HG03064 (cell line): ENCODE results near the gene ZFTA.
"Not testable (repeated sequence)": the region's sequence is repeated elsewhere in the genome, so short reads cannot be mapped to it uniquely, and the experiment has no call there.

Experiments
- ATAC-seq: cut with Tn5 transposase; IDR thresholded peaks from one replicate; pipeline ENCODE4 v1.9.1; 2021; ENCODE audit warnings: low read depth; ENCODE audit not compliant: unreplicated experiment

The ZFTA gene

DNA sequence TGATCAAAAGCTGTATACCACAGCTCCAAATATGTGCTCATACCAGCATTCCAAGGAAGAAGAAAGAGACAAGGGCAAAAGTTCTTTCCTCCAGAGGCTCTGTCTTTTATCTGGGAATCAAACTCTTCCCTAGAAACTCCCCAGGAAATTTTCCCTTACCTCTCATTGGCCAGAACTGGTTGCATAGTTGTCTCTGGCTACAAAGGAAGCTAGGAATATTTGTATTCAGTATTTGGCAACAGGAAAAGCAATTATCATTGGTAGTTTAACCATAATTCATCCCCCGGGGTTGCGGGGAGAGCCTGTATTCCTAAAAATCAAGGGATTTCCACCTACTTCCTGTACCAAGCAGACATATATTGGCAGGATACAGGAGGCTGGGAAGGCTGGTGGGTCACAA is 10.5 kb upstream of the ZFTA start:
- no peak for ATAC-seq

DNA sequence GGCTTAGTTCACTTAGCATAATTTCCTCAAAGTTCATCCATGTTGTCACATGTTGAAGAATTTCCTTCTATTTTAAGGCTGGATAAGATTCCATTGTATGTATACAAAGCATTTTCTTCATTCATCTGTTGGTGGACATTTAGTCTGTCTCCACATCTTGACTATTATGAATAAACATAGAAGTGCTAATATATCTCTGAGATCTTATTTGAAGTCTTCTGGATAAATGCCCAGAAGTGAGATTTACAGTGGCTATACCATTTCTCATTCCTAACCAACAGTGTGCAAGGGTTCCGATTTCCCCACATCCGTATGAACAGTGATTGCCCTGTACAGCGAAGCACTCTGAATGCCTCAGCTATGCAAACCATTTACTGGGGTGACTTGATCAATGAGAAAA is 6.6 kb upstream of the ZFTA start:
- no peak for ATAC-seq

DNA sequence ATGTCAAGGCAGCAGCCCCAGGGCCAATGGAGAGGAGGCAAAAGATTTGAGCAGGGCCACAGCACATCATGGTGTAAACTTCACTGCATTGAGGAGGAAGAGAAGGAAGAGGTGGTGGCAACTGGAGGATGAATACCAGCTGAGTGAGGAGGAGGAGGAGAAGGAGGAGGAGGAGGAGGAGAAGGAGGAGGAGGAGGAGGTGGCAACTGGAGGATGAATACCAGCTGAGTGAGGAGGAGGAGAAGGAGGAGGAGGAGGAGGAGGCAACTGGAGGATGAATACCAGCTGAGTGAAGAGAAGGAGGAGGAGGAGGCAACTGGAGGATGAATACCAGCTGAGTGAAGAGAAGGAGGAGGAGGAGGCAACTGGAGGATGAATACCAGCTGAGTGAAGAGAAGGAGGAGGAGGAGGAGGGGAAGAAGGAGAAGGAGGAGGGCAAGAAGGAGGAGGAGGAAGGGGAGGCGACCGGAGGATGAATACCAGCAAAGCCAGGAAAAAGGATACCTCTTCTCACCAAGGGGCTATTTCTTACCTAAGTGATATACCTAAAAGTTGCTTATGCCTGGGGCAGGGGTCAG is 3.3 kb upstream of the ZFTA start:
- ATAC-seq: not testable (repeated sequence)

DNA sequence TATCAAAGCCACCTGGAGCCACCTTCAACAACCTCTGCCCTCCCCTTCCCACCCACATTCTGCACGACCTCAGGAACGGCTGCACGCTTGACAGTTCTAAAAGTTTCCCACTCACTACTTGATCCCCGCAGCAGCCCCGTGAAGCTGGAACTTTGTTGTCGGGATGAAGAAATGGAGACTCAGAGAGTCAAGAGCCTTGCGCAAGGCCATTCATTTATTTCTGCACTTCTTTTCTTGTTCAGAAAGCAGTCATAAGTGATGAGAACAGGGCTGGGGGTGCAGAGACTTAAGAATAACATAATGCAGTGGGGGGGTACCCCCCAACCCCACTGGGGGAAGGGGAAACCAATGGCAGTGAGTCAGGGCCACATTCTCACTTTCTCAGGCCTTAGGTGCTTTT is 2.2 kb upstream of the ZFTA start:
- no peak for ATAC-seq

DNA sequence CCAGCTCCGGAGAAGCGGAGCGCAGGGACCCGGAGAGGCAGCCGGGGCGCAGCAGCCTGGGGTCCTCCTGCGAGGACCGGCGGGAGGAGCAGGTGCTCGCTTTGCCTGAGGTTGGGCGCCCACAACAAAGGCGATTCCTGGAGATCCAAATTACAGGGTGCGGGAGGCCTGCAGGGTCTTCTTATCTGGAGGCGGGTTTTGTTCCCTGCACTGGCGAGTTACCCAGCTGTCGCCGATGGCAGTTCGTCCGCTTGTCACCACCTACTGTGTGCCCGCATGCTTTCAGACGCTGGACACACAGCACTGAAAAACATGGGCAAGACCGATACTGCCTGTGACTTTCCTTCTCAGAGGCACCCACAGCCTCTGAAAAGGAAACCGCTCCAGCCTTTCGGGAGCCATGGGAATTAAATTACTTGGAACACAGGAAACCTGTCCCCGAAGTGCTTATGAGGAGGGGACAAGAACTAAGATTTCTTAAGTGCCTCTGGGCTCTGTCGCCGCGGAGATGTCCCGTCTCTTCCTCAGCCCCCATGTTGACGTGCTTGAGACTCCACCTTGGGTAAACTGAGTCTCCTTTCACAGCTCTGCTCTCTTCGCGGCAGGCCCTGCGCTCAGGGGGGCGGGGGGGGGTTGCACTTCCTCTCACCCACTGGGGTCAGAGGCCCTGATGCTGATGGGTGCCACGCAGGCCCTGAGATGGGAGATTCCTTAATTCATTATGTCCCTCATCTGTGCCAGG is 1.3 kb upstream of the ZFTA start:
- no peak for ATAC-seq

DNA sequence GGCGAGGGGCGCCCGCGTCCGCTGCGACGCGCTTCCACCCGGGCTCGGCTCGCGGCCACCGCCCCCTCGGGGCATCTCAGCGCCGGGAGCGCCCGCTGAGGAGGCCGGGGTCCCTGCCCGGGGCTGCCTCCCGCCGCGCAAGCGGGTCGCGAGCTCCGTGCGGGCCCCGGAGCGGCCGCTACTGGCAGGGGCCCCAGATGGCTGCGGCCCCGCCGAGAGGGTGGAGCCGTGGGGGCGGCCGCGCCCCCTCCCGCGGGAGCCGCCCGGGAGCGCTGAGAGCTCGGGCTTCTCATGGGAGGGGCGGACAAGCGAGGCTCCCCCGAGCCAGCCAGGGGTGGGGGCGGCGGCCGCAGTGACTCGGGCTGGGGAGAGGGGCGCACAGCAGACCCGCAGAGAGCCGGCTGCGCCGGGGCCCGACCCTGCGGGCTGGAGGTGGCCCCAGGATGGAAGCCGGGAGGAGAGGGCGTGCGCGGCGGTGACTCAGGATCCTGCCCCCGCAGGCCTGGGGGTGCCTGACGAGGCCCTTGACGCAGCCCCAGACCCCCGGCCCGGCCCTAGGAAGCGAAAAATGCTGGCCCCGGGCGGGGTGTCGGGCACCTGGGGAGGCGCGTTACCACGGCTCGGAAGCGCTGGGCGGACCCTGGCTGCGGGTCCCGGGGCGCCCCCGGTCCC is 603 bp upstream of the ZFTA start:
- no peak for ATAC-seq

DNA sequence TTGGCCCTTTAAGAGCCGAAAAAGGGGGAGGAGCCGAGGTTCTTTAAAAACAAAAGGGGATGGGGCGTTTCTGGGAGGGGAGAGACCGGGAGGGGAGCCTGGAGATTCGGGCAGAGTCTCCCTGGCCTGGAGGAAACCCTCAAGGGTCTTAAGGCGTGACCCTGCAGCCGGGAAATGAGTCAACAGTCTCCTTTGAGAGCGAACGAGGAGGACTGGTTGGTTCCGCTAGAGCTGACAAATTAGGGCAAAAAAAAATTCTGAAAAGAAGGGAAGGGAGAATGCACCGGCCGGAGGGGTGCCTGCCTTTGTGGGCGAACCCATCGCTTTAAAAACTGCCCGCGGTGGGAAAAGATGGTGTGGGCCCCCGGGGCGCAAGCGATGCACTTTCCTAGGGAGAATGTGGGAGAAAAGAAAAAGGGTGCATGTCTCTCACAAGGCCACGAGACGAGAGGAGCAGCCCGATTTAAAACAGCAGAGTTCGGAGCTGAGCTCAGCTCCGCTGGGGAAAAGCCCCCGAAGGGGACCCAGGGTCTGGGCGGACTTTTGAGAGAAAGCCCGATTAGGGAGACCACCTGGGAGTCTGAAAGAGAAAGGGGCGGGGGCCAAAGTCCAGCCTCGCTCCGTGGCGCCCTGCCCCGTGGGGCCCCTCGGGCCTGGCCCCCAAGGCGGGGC is 874 bp downstream of the ZFTA start:
- ATAC-seq: no peak

DNA sequence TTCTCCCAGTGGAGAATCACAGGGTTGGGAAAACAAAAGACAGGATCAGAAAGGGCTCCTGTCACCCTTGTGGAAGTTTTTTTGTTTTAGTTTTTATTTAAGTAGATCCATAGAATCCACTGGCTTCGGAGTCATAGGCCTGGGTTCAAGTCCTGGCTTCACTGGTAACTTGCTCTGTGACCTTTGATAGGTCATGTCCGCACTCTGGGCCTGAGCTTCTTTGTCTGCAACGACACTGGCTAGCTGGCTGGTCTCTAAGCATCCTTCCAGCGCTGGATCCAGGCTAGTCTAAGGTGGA is 1.4 kb downstream of the ZFTA start:
- ATAC-seq: no peak

DNA sequence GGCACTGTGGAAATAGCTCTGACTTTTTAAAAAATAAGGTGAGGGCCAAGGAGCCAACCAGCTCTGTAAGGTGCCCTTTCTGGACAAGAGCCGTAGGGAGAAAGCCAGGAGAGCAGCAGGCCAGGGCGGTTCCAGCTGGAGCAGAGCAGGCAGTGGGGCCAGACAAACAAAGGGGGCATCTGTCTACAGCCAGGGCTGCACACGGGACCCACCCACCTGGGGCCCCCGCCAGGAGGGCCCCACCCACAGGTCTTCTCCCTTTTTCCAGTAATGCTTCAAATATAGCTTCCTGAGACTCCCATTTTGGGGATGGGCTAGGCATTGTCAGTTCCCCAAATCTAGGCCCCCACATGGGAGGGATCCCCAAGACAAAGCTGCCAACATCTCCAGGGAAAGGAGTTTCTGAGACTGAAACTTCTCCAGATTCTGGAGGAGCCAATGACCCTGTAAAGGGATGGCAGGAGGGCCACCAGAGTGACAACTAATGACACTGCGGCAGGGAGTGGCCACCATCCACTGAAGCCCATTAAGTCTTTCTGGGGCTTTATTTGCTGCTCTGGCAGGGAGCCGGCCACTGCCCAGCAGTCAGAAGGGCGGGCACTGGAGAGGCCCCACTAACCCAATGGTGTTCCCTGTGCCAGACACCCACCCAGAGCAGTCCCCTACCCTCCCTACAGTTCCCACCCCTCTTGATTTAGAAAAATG is 1.9 kb downstream of the ZFTA start:
- ATAC-seq: no peak

DNA sequence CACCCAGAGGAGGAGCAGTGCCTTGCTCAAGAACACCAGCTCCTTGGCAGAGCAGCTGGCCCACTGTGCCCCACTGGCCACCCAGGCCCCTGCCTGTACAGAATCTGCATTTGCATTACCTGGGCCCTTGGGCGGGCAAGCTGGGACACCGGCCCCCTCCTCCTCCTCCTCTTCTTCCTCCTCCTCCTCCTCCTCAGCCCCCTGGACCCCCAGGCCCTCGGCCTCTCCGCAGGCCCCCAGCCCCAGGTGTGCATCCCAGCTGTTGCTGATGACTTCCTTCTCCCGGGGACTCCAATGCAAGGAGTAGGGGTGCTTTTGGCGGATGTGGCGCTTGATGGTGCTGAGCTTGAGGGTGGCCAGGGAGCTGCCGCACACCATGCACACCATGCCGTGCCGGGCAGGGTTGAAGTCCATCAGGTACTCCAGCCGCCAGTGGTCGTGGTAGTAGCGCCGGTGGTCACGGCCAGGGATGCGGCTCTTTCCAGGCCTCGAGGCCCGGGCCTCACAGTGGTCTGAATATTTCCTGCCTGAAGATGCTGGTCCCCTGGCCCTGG is 2.8 kb downstream of the ZFTA start:
- ATAC-seq: no peak

DNA sequence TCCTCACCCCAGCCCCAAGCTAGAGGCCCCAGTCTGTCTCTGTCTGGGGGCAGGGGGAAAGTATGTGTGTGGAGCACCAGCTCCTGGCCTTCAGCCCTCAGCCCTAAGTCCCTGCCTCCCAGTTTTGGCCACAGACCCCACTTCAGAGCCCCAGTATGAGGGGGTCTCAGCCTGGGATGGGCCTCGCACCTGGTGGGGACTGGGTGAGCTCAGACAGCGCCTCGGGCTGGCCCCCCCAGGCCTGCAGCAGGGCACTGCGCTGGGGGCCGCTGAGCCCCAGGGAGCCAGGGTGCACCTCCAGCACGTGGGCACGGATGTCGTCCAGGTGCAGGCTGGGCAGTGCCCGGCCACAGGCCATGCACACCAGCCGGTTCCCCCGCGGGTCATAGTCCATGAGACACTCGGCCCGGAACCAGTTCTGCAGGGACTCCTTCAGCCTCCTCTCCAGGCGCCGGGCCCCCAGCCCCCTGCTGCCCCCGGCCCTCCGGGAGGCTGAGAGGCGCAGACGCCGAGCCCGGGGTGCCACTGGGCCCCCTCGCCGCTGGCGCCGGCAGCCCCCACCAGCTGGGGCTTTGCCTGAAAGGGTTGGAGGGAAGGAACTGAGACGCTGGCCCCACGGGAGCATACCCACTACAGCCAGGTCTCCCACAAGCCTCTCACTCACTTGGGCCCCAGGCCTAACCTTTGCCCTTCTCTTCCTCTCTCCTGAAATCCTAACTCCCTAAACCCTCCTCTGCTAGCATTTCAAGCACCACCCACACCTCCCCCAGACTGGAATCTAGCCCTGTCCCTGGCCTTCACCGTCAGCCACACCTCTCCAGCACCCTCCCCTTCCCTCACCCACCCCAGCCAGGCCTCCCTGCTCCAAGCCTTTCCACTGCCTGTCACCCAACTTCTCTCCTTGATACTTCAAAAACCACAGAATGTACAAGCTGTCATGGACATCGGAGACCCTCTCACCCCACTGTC is 3.6 kb downstream of the ZFTA start:
- ATAC-seq: no peak

DNA sequence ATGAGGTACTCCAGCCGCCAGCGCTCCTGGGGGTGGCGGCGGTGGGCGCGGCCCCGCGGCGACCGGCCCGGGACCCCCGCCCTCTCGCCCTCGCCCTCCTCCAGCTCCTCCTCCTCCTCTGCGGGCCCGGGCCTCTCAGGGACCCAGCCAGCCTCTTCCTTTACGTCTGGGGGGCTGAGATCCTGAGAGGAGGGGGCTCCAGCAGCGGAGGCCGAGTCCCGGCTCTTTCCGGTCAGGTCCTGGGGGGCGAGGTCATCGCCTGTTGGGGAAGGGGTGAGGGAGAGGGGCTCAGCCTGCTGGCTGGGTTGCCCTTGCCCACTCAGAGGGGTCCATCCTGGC is 4.3 kb downstream of the ZFTA start:
- no peak for ATAC-seq

DNA sequence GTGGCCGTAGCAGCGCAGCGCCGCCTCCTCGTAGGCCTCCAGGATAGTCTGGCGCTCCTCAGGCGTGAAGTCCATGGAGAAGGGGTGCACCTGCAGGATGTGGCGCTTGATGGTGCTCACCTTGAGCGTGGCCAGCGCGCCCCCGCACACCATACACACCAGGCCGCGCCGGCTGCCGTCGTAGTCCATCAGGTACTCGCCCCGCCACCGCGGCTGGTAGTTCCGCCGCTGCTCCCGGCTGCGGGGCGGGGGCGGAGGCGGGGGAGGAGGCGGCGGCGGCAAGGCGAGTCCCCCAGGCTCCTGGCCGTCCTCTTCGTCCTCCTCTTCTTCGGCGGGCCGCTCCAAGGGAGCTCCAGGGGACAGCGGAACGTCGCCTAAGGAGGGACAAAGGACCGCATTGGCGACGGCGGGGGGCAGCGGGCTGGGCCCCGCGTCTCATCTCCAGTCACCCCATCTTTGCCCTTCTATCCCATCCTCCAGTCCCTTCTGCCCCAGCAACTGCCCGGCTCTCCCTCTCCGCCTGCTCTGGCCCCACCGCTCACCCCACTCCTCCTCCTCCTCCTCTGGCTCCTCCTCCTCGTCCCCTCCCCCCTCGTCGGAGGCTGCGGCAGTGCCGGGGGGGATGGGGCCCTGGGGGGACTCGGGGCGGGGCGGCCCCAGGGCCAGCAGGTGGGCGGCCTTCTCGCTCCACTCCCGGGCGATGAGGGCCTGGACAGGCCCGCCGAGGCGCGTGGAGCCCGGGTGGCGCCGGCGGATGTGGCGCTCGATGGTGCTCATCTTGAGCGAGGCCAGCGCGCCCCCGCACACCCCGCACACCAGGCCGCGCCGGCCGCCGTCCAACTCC is 4.9 kb downstream of the ZFTA start:
- ATAC-seq: no peak

DNA sequence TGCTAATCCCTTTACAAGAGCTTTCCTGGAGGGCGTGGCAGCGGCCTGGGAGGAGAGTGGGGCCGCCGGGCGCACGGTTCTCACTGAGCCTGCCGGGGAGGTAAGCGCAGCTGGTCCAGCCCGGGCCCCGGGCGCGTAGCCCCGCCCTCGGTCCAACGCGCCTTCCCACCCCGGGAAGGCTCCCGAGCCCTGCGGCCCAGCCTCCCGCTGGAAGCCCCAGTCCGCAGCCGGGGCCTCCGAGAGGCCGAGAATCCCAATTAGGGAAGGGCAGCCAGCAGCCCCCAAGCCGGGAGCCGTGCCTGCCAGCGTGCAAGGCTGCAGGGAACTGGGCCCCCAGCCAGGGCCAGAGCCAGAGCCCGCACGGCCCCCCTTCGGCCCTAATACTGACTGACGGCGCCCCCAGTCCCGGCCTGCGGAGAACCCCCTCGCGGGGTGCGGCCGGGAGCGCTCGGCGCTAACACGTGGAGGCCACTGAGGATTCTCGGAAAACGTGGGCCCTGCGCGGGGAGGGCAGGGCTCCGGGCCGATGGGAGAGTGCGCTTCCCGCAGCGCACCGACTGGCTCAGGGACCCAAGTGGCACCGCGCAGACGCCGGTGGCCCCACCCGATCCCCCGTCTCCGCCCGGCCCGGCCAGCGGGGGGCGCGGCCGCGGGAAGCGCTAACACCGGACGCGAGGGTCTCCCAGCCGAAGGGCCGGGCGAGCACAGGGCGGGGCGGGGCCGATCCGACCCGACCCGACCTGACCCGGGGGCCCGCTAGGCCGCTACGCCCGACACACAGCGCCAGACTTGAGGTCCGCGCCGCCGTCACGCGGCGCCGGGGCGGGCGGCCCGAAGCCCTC is 5.7 kb downstream of the ZFTA start:
- ATAC-seq: no peak

DNA sequence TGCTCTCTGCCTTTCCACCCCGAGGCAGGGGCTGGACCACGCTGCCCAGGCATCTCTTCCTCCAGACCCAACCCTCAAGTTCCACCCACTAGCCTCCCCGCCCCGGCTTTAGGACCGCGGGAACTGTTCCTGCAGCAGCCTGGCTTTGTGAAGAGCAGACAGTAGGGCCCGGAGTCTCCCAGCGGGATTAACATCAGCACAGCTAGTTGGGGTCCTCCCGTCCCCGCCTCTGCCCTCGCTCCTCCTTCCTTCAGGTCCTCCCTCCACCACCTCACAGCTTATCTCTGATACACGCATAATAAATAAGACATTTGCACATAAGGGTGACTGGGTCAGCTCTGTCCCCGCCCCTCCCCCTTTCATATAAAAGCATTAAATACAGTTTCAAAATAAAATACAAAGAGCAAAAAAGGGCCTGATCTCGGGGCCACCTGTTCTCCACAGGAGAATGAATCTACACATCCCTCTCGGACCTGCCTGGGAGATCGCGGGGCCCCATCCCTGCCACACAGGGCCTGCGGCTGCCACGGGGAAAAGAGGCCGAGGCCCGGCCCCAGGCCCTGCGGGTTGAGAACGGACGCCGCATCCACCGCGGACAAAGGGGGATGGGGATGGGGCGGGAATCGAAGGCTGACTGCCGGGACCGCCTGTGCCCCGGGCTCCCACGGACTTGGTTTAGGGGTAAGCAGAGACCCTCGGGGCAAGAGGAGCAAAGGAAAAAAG is 6.5 kb downstream of the ZFTA start:
- ATAC-seq: no peak

DNA sequence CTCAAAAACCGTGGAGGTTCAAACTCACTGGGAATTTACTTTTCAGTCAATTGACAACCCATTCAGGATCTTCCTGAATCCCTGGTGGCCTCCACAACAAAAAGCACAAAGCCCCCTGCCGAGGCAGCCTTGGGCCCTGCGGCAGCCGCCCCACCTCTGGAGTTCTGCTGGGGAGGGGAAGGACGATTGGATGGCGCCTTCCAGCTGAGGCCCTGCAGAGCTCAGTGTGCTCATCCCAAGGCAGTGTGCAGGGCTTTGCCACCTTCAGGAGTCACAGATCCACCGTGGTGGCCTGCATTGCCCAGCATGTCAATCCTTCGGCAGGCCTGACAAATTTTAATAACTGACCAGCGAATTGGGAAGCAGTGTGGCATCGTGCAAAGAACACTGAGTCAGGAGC is 7.4 kb downstream of the ZFTA start:
- ATAC-seq: no peak

DNA sequence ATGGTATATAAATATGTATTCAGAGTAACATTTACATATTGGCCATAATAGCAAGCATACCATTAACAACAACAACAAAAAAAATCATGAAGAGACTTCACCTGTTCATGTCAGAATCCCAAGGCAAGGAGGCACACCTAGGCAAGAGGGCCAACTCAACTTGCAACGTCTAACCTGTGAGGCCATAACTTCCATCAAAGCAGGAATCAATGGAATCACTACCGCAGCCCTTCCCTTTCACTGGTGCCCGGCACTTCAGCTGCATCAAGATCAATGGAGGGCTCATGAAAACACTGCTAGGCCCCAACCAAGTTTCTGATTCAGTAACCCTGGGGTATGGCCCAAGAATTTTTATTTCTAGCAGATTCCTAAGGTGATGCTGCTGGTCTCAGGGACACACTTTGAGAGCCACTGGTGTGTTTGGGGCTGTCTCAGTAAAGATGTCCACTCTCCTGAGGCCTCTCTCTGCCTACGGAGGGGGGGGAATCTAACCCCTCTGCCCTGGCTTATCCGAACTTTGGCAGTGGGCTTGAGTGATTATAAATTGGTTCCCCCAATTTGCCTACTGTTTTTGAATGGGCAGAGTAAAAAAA is 8.0 kb downstream of the ZFTA start:
- no peak for ATAC-seq
